Natural killer cell (primary cell): Measurements from ENCODE around the gene C1orf52. TPM values are rescaled to one million over a fixed set of nuclear protein-coding genes. Genes with fewer than 3 reads are reported as not detected.

ENCODE experiments used
- ATAC-seq, 3 donors: fragments of 150-1000 bp in 2 of 3; fragments of 200-7000 bp in 1 of 3; cut with Tn5 transposase; 1 replicate in 1 of 3; 2 replicates in 2 of 3; pipeline ENCODE4 v1.10.0; 2021; ENCODE audit warnings: mild to moderate bottlenecking in 2 of 3, moderate library complexity in 2 of 3
- DNase-seq, 2 donors: peaks; one replicate each; pipeline versions ENCODE4 v3.0.0 to v3.0.0-alpha.2; 2013 to 2021; ENCODE audit warnings: mixed read lengths in 1 of 2
- H3K27ac ChIP-seq: one replicate; pipeline ENCODE4 v1.5.1; 2013; ENCODE audit warnings: mild to moderate bottlenecking, low read length
- H3K27me3 ChIP-seq: one replicate; pipeline ENCODE4 v1.6.1; 2013; ENCODE audit warnings: low read length; ENCODE audit not compliant: control insufficient read depth, insufficient read depth
- H3K36me3 ChIP-seq: one replicate; pipeline ENCODE4 v1.6.1; 2013; ENCODE audit warnings: low read length; ENCODE audit not compliant: control insufficient read depth, insufficient read depth
- H3K4me1 ChIP-seq: one replicate; pipeline ENCODE4 v1.6.1; 2013; ENCODE audit warnings: low read length; ENCODE audit not compliant: control insufficient read depth, insufficient read depth
- H3K4me3 ChIP-seq: one replicate; pipeline ENCODE4 v1.5.1; 2013; ENCODE audit warnings: low read length
- H3K9me3 ChIP-seq: one replicate; pipeline ENCODE4 v1.6.1; 2013; ENCODE audit warnings: low read length; ENCODE audit not compliant: control insufficient read depth, insufficient read depth
- H3K27ac Mint-ChIP-seq, 2 donors: one replicate each; pipeline ENCODE4 v1.8.0; 2022; ENCODE audit warnings: mild to moderate bottlenecking in 2 of 2, mixed read lengths in 2 of 2, moderate library complexity in 1 of 2
- H3K27me3 Mint-ChIP-seq, 2 donors: one replicate each; pipeline ENCODE4 v1.8.0; 2022; ENCODE audit warnings: low read depth in 2 of 2, mixed read lengths in 2 of 2
- H3K36me3 Mint-ChIP-seq: one replicate; pipeline ENCODE4 v1.8.0; 2022; ENCODE audit warnings: mixed read lengths
- H3K4me1 Mint-ChIP-seq, 2 donors: one replicate each; pipeline ENCODE4 v1.8.0; 2022; ENCODE audit warnings: mixed read lengths in 2 of 2
- H3K4me3 Mint-ChIP-seq: one replicate; pipeline ENCODE4 v1.8.0; 2022; ENCODE audit warnings: mild to moderate bottlenecking, moderate library complexity, mixed read lengths
- H3K9me3 Mint-ChIP-seq, 2 donors: one replicate each; pipeline ENCODE4 v1.8.0; 2022; ENCODE audit warnings: mixed read lengths in 2 of 2
- CTCF ChIP-seq: fragments of 200-600 bp; IDR thresholded peaks from one replicate; pipeline ENCODE4 v1.8.0; 2022; ENCODE audit warnings: antibody characterized with exemption
- WGBS: methylation state at CpG from one replicate; pipeline ENCODE4 v1.1.7; 2013; ENCODE audit warnings: missing lambda C conversion rate; ENCODE audit not compliant: insufficient coverage; 5-methylcytosine and 5-hydroxymethylcytosine counted together
- intact Hi-C: fragments of 100-400 bp; cut with micrococcal nuclease; formaldehyde crosslinking; loops from one replicate; pipeline ENCODE4 v1.14.2; 2022
- total RNA-seq, 4 donors: library from RNA; stranded (reverse); fragments of 120-200 nt in 1 of 4; gene quantifications; one replicate each; pipeline versions ENCODE4 v1.2.3 to v1.2.4, GENCODE V29; 2013 to 2022

C1orf52 gene
- total RNA-seq, 3 donors from 2014 or later (not counting 1 experiment from before 2014, with no cell fraction given), result 50.6 to 67.3 (median 58.9) TPM

GRCh38 chr1:85282424-85282823 is 23.0 kb upstream of the C1orf52 start:
- TF ChIP-seq CTCF, result no peak
- ATAC-seq (no peak), DNase-seq (no peak)
- no peaks in the 10 kb centered on the region for H3K4me1 ChIP-seq
- H3K9me3 ChIP-seq, result no peaks in the 10 kb centered on the region
- H3K36me3 ChIP-seq, result no peaks in the 10 kb centered on the region
- Mint-ChIP-seq H3K27ac (no peak overlapping the region), H3K36me3 (no peaks in the 10 kb centered on the region), H3K9me3 (no peaks in the 10 kb centered on the region), H3K4me1 (no peaks in the 10 kb centered on the region), H3K4me3 (no peak overlapping the region), H3K27me3 (peaks cover 9 to 15% of the 10 kb centered on the region in 2 donors)
- 79% methylated on average over 1 of the region's 1 CpG for WGBS
- H3K4me3 ChIP-seq, result no peak overlapping the region
- H3K27me3 ChIP-seq, result no peaks in the 10 kb centered on the region
- intact Hi-C loops, result no loop called here
- no peak overlapping the region for H3K27ac ChIP-seq

DNA sequence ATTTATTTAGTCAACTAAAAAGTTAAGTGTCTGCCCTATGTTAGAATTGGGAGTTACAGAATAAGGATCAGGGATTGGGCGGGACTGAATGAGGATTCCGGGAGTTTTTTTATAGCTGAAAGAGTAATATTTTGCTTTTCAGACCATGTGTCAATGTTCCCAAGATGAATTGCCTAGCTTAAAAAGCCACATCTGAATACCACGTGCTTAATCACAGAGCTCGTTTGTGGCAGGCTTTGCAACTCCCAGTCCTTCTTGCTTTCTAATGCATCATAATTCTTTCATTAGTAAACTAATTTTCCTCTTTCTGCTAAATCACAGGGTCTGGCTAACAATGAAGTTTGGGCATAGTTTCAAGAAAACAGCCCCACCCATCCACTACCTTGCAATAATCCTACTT is 21.2 kb upstream of the C1orf52 start:
- H3K27me3 ChIP-seq, result no peaks in the 10 kb centered on the region
- no peaks in the 10 kb centered on the region for H3K36me3 Mint-ChIP-seq
- no peak for TF ChIP-seq CTCF
- no peak overlapping the region for H3K27ac Mint-ChIP-seq
- no peaks in the 10 kb centered on the region for H3K9me3 Mint-ChIP-seq
- H3K27ac ChIP-seq, result no peak overlapping the region
- H3K4me1 ChIP-seq, result peaks cover 8% of the 10 kb centered on the region
- peaks cover 7 to 8% of the 10 kb centered on the region in 2 donors for H3K4me1 Mint-ChIP-seq
- no peak for ATAC-seq
- no peak overlapping the region for H3K4me3 Mint-ChIP-seq
- intact Hi-C loops, result no loop called here
- WGBS, result 92% methylated on average over 4 of the region's 4 CpGs
- H3K36me3 ChIP-seq, result no peaks in the 10 kb centered on the region
- H3K27me3 Mint-ChIP-seq, result peaks cover 9 to 15% of the 10 kb centered on the region in 2 donors
- no peaks in the 10 kb centered on the region for H3K9me3 ChIP-seq
- DNase-seq, result no peak
- no peak overlapping the region for H3K4me3 ChIP-seq

GRCh38 chr1:85279458-85280080 is 20.1 kb upstream of the C1orf52 start:
- Mint-ChIP-seq H3K27ac (no peak overlapping the region), H3K36me3 (no peaks in the 10 kb centered on the region), H3K27me3 (peaks cover 9 to 15% of the 10 kb centered on the region in 2 donors), H3K9me3 (no peaks in the 10 kb centered on the region), H3K4me3 (no peak overlapping the region), H3K4me1 (peaks cover 17% of the 10 kb centered on the region in 2 donors)
- no peaks in the 10 kb centered on the region for H3K36me3 ChIP-seq
- H3K4me1 ChIP-seq, result peaks cover 9% of the 10 kb centered on the region
- intact Hi-C loops, result loop anchor here (10.0 kb wide), 1 partner anchor 1635 kb away; the partner anchor contains the start of genes HS2ST1 and SELENOF
- no peaks in the 10 kb centered on the region for H3K9me3 ChIP-seq
- DNase-seq, result no peak
- no peak for ATAC-seq
- H3K27ac ChIP-seq, result no peak overlapping the region
- H3K27me3 ChIP-seq, result no peaks in the 10 kb centered on the region
- WGBS, result 86% methylated on average over 10 of the region's 10 CpGs
- TF ChIP-seq CTCF, result no peak
- H3K4me3 ChIP-seq, result no peak overlapping the region
